GM18511 (cell line): Measurements from ENCODE around the gene HDAC8.
"Not testable (repeated sequence)": the region's sequence is repeated elsewhere in the genome, so short reads cannot be mapped to it uniquely, and the experiment has no call there.

Source experiments
- ATAC-seq: cut with Tn5 transposase; IDR thresholded peaks from one replicate; pipeline ENCODE4 v1.9.1; 2021; ENCODE audit warnings: mild to moderate bottlenecking, moderate library complexity; ENCODE audit not compliant: unreplicated experiment

HDAC8 gene

DNA sequence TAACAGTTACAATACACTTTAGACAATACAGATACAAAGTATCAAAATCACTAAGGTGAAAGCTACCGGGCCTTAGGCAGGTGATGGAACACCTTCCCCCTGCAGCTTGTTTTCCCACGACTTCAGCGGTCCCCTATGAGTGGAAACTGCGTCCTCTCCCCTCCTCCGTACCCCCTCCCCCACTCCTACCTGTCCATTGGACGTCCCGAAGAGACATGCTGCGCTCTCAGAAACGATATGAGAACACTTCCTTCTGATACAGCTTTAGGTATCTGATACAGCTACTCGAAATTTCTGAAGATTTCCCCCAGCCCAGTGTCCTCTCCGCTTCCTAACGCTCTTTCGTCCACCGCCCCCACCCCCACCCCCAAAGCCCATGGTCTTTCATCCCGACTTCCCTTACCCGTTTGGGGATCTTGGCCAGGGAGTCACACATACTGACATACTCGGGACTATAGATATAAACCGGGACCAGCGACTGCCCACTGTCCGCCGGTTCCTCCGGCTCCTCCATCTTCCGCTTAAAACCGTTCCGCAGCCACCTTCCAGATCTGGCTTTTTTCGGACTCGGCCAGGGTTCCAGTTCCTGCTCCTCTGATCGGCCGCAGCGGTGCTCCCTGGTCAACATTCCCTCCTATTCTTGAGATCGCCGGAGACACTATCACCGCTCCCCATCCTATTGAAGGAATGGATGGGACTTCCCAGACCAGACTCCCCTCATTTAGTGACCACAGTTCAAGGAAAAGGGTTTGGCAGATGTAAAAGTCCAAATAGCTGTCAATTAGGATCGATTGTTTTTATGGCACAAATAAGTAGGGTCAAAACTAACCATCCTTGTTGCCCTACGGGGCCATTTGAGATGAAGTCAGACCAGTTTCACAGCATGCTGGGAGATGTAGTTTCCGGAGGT lies at the start of gene HDAC8:
Gene HDAC8 (minus strand): TSS at position 596 of the 910 bp plus-strand sequence. CDS start 82 bp downstream, at position 514.
- peak; percentile 98 for ATAC-seq

GRCh38 chrX:72621625-72622485 lies 49.2 kb upstream of the HDAC8 start:
- peak; percentile 89 for ATAC-seq

- ATAC-seq, result peak; percentile 7
Observed at GRCh38 chrX:72621163-72621562, 48.5 kb upstream of the HDAC8 start.

GRCh38 chrX:72620550-72621145 lies 48.0 kb upstream of the HDAC8 start:
- no peak for ATAC-seq

DNA sequence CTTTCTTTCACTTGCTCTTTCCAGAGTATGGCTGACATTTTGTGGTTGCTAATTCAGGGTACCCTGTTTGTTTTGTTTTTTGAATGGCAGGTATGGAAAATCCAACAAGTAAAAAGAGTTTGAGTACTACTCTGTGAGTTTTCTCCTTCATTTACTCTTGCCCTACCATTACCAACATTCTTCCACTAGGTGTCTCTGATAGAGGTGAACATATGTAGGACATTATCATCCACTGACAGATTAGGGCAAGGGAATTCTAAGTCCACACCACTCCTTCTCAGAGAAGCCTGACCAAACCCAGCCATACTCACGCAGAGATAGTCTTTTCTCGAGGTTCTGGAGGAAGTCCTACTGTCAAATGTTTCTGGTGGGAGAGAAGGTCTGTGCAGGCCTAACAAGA lies 36.7 kb upstream of the HDAC8 start:
- no peak for ATAC-seq

DNA sequence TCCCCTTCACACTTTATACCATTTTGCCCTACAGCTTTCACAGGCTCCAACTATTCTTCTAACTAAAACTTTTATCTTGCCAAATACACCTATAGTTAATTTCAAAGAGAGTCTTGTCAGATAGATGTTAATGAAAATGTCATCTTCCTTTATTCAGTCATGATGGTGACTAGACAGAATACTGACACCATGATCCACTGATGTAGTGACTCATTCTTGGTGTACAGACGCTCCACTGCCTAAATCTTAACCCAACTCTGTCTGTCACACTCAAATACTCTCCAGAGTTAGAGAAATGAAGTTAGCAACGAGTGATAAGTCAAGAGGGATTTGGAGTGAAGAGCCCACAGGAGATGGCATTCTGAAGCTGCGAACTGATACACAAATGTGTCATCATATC lies 32.1 kb upstream of the HDAC8 start:
- ATAC-seq, result no peak

DNA sequence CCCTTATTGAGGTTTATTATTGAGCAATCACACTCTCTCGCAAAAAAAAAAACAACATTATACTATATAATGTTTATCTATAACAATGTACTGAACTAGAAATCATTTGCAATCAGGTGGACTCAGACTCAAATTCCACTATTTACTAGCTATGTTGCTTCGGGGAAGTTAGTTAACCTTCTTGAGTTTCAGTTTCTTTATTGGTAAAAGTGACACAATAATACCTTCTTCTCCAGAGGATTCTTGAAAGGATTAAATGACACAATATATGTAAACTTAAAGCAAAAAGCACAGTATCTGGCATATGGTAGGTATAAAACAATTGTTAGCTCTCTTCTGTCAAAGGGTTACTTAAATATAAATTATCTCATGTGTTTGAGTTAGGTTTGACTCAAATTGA lies 31.5 kb upstream of the HDAC8 start:
- peak; percentile 65 for ATAC-seq

DNA sequence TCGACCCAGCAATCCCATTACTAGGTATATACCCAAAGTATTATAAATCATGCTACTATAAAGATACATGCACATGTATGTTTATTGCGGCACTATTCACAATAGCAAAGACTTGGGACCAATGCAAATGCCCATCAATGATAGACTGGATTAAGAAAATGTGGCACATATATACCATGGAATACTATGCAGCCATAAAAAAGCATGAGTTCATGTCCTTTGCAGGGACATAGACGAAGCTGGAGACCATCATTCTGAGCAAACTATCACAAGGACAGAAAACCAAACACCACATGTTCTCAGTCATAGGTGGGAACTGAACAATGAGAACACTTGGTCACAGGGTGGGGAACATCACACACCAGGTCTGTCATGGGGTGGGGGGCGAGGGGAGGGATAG lies 18.4 kb upstream of the HDAC8 start:
- not testable (repeated sequence) for ATAC-seq

- no peak for ATAC-seq
Observed at GRCh38 chrX:72584163-72584562, 11.5 kb upstream of the HDAC8 start.

DNA sequence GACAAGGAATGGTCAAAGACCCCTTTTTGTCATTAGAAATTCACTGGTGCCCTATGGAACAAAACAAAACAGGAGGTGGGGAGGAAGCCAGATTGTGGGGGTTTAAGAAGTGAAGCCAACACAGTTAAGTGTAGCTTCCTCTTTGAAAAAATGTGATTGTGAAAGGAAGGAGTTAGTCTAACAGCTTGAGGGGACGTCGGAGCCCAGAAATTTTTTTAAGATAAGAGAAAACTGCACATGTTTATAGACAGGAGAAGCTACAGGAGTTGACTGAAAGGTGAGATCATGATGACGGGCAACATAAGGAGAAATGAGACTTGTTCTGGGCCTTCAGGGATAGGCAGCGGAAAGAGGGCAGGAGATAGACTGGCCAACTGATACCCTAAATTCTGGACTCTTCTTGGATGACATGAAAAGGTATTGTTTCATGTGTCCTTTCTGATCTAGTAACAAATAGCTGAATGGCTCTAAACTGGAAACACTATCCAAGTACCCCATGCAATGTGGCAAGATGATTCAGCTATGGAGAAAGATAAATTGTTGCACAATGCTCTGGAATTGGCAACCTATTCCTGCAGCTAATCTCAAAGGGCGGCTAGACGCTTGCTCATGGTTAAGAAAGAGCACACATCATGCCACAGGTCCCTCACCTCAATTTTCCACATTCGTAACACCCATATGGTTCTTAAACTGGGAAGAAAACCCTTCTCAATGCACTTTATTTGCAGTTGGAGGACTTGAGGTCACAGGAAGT lies 3.7 kb upstream of the HDAC8 start:
- no peak for ATAC-seq

GRCh38 chrX:72573158-72573511 lies 492 bp upstream of the HDAC8 start:
- ATAC-seq, result peak; percentile 41

GRCh38 chrX:72569786-72570185 lies 2.9 kb downstream of the HDAC8 start:
- no peak for ATAC-seq

DNA sequence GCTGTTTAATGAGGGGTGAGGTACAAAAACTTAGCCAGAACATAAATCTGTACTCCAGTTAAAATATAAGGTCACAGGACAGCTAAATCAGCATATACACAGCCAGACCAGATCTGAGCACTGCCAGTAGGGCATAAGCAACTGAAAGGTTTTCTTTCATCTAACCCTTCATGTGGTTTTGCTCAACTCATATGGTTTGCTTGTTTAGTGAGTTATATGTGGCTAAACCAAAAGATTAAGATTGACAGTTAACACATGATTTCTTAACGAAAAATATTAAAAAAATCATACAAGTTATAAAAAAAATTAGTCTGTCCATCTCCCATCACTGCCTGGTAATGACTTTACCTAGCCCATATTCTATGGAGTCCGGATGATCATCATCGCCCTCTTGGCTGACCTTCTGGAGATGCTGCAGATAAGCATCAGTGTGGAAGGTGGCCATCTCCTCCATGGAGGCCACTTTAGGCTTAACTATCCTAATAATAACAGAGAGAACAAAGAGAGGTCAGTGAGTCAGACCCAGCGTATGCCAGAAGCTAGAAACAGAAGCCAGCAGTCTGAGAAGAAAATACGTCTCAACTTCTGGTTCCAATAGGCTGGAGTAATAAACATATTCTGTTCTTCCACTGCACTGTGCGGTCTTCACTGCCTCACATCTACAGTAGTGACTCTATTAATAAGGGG lies 4.1 kb downstream of the HDAC8 start:
- ATAC-seq, result no peak

DNA sequence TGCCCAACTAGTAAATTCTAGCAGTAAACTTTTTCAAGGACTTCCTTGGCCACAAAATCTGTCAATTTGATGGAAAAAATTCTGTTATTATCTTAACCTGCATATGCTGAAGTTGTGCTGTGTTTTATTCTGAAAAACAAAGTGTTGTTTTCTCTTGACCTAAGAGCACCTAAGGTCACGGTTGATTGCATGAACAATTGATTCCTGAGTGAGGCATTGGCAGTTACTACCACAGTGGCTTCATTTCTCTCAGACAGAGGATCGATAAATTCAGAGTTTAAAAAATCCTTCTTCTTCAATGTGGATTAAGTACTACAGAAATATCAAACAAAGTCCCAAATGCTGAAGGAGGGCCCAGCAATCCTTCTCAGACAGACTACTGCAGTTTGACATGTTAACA lies 6.2 kb downstream of the HDAC8 start:
- no peak for ATAC-seq

- not testable (repeated sequence) for ATAC-seq
Observed at GRCh38 chrX:72559655-72560054, 13.0 kb downstream of the HDAC8 start.

GRCh38 chrX:72554448-72555140 lies 18.0 kb downstream of the HDAC8 start:
- ATAC-seq, result no peak

- ATAC-seq, result not testable (repeated sequence)
Observed at GRCh38 chrX:72552443-72552842, 20.2 kb downstream of the HDAC8 start.

DNA sequence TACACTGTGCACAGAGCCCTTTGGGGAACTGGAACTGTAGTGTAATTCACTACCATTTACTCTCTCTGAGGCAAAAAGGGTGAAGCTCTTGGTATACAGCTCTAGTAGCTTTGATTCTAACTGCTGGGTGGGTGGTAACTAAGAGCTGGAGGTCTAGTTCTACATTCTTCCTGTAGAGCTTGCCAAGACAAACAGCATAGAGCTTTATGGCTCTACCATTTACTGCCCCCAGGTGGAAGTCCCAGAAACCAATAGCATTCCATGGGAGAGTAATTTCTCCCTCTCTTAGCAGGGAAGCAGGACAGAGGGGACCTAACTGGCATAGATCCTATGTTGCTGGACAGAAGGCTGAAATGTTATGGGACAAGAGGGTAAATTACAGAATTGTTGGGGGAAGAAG lies 26.7 kb downstream of the HDAC8 start:
- no peak for ATAC-seq

DNA sequence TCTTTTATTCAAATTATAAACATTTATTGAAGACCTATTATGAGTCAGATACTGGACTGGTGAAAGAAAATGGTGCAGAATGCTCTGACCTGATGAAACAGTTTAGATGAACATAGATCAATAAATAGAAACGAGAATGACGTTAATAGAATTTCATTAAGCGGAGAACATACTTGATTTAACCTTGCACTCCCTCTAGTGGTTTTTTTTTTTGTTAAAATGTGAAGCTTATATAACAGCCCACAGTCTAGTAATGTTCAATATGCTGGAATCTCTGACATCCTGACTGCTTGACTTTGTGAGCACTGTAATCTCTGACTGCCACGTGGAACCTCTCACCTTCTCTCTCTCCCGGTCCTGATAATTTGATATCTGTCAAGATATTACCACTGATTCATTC lies 32.3 kb downstream of the HDAC8 start:
- ATAC-seq, result peak; percentile 66

DNA sequence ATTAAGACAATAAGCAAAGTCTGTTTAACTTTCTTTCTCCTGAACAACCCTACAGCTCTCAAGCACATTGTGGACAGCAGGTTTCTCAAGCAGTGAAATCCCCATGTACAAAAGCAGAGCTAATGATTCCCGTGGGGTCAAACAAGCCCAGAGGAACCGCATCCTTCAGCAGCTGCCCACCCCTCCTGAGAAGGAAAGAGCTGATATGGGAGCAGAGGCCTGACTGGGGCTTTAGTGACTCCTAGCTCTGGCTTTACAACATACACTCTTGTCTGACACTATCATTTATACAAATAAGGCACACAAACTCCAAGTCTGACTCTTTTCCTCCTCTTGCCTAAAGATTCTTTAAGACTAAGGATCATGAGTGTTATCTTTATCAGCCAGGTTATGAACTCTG lies 32.8 kb downstream of the HDAC8 start:
- ATAC-seq, result no peak
